Activated effector memory CD4-positive, alpha-beta T cell treated with anti-CD3 and anti-CD28 coated beads, Interleukin-2, amount 50 U/mL, for 16 hours (primary cell): ENCODE results near the gene CORT.

ENCODE experiments used
- DNase-seq: peaks from one replicate; pipeline ENCODE4 v3.0.0-alpha.2; 2020

CORT gene

DNA sequence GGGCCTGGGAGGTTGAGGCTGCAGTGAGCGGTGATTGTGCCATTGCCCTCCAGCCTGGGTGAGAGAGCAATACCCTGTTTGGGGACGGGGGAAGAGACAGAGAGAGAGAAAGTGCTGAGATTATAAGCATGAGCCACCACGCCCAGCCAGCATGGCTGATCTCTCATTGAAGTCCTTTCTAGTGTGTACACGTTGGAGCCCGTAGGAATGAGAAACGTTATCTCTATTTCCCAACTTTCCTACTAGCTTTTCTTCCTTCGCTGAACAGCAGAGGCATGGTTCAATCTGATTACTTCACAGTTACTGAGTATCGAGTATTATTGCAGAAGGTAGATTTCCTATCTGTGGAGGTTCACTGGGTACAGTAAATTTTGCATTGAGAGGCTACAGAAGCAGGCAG is 29.5 kb downstream of the CORT start:
- DNase-seq, result no peak

DNA sequence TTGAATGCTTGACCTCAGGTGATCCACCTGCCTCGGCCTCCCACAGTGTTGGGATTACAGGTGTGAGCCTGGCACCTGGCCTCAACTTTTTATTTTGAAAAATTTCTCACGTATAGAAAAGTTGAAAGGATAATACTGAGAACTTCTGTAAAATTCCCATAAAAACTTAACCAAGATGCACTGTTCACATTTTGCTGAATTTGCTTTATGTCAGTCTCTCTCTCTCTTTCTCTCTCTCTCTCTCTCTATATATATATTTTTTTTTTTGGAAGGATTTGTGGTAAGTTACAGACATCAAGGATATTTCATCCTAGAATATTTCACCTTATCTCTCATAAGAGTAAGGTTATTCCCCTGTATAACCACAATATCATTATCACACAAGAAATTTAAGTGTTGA is 30.8 kb downstream of the CORT start:
- DNase-seq, result no peak

DNA sequence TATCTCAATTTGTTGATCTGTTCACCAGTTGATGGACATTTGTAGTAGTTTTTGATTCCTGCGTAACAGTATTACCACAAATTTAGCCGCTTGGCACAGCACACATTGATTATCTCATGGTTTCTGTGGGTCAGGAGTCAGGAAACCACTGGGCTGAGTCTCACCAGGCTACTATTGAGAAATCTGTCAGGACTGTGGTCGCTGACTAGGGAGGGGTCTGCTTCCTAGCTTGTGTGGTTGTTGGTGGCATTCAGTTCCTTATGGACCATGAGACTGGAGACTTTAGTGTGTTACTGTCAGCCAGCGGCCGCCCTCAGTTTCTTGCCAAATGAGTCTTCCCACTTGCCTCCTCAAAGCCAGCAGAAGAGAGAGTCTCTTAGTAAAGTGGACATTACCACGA is 34.7 kb downstream of the CORT start:
- DNase-seq, result no peak

DNA sequence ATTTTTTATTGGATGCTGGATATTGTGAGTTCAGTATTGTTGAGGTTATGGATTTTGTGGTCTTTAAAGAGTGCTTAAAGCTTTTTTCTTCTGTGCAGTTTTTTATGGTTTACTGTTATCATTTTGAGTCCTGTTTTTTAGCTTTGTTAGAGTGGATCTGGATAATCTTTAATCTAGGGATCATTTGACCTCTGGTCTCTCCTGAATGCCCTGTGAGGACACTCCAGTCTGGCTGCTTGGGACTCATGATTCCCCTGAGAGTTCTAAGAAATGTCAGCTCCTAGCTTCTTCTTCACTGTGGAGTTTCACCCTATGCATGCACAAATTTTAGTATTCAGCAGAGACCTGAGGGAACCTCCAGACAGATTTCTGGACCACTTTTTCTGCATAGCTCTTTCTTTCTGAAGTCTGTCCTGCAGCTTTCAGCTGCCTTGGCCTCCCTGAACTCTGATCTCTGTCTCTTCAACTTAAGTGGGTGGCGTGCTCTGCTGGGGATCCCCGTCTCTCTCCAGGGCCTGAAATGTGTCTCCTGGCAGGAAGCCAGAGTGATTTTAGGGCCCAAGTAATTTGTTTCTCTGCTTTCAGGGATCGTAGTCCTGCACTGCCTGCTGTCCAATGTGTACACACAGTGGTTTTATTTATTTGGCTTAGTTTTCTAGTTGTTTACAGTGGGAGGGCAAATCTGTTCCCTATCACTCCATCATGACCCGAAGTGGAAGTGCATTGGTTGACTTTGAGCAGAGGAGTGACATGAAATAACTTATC is 39.6 kb downstream of the CORT start:
- no peak for DNase-seq

DNA sequence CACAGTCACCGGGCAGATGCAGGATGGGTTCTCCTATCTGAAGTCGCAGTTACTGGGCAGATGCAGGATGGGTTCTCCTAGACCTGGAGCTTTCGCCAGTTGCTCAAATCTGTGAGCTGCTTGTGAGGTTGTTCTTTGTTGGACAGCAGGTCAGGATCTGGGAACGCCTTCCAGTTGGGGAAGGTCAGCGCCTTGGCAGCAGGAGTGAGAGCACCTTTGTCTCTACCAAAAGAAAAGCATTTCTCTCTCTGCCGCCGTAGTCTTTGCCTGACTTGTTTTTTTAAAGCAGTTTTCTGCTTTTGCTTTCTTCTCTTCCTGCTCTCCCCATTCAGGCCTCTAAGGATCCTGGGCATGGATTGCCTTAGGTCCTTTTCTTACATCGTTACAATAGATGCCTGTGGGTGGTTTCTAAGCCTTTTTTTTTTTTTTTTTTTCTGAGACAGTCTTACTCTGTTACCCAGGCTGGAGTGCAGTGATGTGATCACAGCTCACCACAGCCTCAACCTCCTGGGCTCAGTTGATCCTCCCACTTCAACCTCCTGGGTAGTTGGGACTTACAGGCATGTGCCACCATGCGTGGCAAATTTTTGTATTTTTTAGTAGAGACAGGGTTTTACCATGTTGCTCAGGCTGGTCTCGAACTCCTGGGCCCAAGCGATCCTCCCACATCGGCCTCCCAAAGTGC is 40.6 kb downstream of the CORT start:
- DNase-seq, result no peak

DNA sequence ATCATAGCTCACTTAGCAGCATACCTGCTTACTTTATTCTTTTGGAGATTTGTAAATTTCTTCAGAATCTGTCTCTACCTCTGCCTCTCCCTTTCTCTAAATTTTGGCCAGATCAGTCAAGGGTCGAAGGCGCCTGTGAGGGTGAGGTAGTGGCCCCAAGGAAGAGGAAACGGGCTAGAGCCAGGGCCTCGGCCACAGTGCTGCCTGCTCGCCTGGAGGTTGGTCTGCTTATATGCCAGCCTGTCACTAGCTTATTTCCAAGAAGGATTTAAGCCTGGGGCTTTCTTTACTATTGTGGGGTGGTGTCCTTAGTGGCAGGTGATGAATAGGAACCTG is 44.6 kb downstream of the CORT start:
- no peak for DNase-seq

DNA sequence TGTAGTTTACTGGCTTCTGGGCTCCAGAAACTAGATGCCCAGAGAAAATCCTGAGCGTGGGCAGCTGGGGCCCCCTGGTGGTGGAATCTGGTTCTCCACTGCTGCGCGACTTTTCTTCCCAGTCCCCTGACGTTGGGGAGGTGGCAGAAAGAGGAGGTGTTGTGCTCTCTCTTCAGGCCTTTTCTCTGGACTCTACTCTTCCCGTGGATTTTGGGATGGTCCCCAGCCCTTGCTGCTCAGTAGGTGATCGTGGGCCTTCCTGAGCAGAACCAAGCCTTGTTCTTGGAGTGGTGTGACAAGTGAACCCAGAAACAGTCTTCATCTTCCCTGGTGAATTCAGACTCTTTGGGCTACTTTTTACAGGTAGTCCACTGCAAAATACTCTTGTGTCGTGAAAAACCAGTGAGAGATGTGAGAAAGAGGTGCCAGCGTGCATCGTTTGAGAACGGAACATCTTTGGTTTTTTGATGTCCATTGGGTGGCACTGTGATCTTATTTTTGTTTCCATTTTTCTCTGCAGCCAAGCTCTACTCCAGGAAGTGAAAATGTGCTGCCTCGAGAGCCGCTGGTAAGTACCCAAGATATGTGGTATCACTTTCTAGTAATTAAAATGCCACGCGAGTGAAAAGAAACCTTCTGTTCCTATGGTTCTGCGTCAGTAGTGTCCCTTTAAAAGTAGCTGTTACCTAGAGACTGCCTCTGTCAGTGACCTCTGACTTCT is 45.1 kb downstream of the CORT start:
- DNase-seq, result peak; percentile 92

DNA sequence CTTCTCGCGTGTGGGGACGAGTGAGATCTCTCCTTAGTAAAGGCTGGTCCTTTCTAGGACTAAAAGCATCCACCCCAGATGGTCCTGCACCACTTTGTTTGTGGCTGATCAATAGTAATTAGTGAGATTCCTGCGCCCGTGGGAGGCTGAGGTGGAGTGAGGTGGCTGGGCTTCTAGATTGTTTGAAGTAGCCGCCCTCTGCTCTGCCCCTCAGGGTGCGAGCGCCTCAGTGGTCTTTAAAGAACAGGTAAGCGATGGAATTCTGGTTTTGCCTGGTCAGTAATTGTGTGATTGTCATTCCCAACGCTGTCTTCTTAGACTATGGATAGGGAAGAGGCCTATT is 45.6 kb downstream of the CORT start:
- no peak for DNase-seq

DNA sequence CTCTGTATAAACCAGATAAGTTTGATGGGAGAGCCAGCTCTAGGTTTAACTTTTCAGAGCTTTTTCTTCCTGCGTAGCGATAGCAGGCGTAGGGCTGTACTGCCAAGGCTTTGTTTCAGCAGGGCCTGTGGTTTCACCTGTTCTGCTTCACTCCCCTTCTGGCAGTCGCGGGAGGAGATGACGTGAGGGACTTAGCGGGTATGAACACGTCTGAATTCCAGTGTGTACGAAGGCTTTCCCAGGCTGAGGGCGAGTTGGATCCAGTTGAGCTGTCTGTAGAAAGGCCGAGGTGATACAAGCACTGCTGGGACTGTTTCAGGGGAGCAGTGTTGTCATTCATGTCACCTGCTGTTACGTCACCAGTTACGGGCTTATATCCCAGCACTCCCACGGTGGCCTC is 46.1 kb downstream of the CORT start:
- peak; percentile 65 for DNase-seq

DNA sequence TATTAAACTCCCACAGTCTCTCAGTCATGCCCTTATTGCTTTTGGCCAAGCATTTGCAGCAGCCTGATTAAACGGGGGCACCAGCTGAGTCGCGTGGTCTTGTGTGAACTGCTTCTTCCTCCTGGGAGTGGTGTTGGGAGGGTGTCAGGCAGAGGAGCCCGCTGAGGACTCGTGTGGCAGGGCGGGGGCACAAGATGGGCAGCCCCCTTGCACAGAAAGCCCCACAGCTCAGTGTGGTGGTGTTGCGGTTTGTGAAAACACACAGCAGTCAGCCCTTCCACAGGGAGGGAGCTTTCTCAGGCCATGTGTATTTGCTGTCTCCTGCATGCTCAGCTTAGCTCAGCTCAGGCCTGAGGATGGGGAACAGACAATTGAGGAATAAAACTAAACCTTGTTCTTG is 47.3 kb downstream of the CORT start:
- DNase-seq, result no peak

DNA sequence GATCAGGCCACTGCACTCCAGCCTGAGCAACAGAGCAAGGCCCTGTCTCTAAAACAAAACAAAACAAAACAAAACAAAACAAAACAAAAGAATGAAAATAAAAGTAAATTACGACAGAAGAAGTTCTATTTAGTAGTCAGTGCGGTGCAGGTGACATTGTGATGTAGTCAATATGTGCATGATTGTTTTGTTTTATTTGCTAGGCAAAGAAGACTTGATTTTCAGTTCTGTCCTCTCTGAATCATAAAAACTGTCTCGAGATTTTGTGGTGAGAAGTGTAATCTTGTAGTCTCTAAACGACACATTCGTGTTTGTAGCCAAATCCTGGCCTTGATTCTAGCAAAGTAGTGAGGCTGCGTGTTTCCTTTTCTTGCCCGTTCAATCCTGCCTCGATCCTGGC is 48.4 kb downstream of the CORT start:
- DNase-seq, result no peak
